Heart left ventricle (tissue), 16 donors: Measurements from ENCODE around the gene ZBTB5. TPM values are rescaled to one million over a fixed set of nuclear protein-coding genes. Genes with fewer than 3 reads are reported as not detected.

Source experiments
- ATAC-seq, 4 donors: fragments of 200-7000 bp; cut with Tn5 transposase; one replicate each; pipeline ENCODE4 v1.9.1; 2020 to 2022; ENCODE audit warnings: moderate library complexity in 4 of 4, mild to moderate bottlenecking in 3 of 4, moderate number of reproducible peaks in 1 of 4
- DNase-seq, 5 donors: peaks; one replicate each; pipeline ENCODE4 v3.0.0-alpha.2; 2020
- H3K27ac ChIP-seq, 12 donors: fragments of 200-600 bp; sonication (generic) in 4 of 12; one replicate each; pipeline versions ENCODE4 v1.5.0 to v1.8.0; 2016 to 2022; ENCODE audit warnings: mild to moderate bottlenecking in 2 of 12
- H3K27me3 ChIP-seq, 9 donors: fragments of 200-600 bp; sonication (generic) in 2 of 9; one replicate each; pipeline versions ENCODE4 v1.5.1 to v1.8.0; 2016 to 2022; ENCODE audit warnings: mild to moderate bottlenecking in 3 of 9
- H3K36me3 ChIP-seq, 9 donors: fragments of 200-600 bp; sonication (generic) in 2 of 9; one replicate each; pipeline versions ENCODE4 v1.5.0 to v1.8.0; 2018 to 2022; ENCODE audit warnings: mild to moderate bottlenecking in 2 of 9
- H3K4me1 ChIP-seq, 12 donors: fragments of 200-600 bp; sonication (generic) in 4 of 12; one replicate each; pipeline versions ENCODE4 v1.5.0 to v1.8.0; 2016 to 2022; ENCODE audit warnings: mild to moderate bottlenecking in 3 of 12
- H3K4me3 ChIP-seq, 12 donors: fragments of 200-600 bp; sonication (generic) in 4 of 12; one replicate each; pipeline versions ENCODE4 v1.5.0 to v1.8.0; 2017 to 2022; ENCODE audit warnings: mild to moderate bottlenecking in 9 of 12, moderate library complexity in 4 of 12
- H3K9me3 ChIP-seq, 12 donors: fragments of 200-600 bp; sonication (generic) in 4 of 12; one replicate each; pipeline versions ENCODE4 v1.5.0 to v1.8.0; 2016 to 2022; ENCODE audit warnings: mild to moderate bottlenecking in 1 of 12
- CTCF ChIP-seq, 12 donors: fragments of 200-600 bp; sonication (generic) in 4 of 12; IDR thresholded peaks; one replicate each; pipeline versions ENCODE4 v1.5.0 to v1.8.0; 2018 to 2022; ENCODE audit warnings: antibody characterized with exemption in 12 of 12, mild to moderate bottlenecking in 5 of 12
- POLR2A ChIP-seq, 2 donors: fragments of 450-650 bp; IDR thresholded peaks; one replicate each; pipeline ENCODE4 v1.6.1; 2017; ENCODE audit warnings: antibody characterized with exemption in 2 of 2, mild to moderate bottlenecking in 2 of 2, moderate library complexity in 2 of 2
- WGBS, 4 donors: extraction: QIAGEN DNeasy Blood & Tissue Kit in 2 of 4; methylation state at CpG; one replicate each; pipeline versions ENCODE4 v1.1.5 to v1.1.7; 2013 to 2018; 5-methylcytosine and 5-hydroxymethylcytosine counted together
- intact Hi-C, 10 donors: fragments of 100-400 bp; cut with DNase I; formaldehyde crosslinking; loops; one replicate each; pipeline versions ENCODE4 v1.11.1 to v1.14.2; 2022
- polyA plus RNA-seq, 2 donors: library from polyadenylated mRNA; stranded (reverse); fragments of 200-250 nt; gene quantifications; one replicate each; pipeline ENCODE4 v1.2.3, GENCODE V29; 2013
- total RNA-seq, 9 donors: library from RNA; depleted of rRNA in 2 of 9; stranded (reverse); fragments of >200 nt in 2 of 9; fragmentation: NEBNext Ultra II Directional in 3 of 9; extraction: Animal tissue kit (Norgen Biotek cat#: 25700) in 3 of 9; gene quantifications; one replicate each; pipeline versions ENCODE4 v1.1.0 to v1.2.4, GENCODE V29; 2016 to 2023
- donor health status: ischemic (EF 13 %, LVEDD 7.1; RV severe dilation, severe dysfunction).
- donor health status: healthy with polysubstance abuse.
- donor health status: DM: no; HTN: yes; CAD: no.
- donor health status: DM: no; HTN: no; CAD: no.
- donor health status: ischemic (EF 25% LVEDD 6.9; RV normal size, moderate dysfunction).
- donor health status: ischemic (EF 25% LVEDD 5.7; RV mildly dilated, moderate dysfunction).
- donor health status: healthy.
- donor health status: DM: yes; HTN: yes; CAD: no.
- donor health status: ischemic (EF 35%, LVEDD 5.7; RV mildly dilated, moderate dysfunction).
- donor health status: nonischemic (EF 11% LVEDD 7.7; RV severe dilation, severe dysfunction).
- donor health status: DM: yes; HTN: yes; CAD: no.
- donor health status: PGD.
- donor health status: ischemic (EF 29% LVEDD 5.4; RV normal size, mild dysfunction).
- donor health status: nonischemic (EF 23%, LVEDD 6.1; RV moderate dilation, normal function).

Gene ZBTB5
- total and polyA plus RNA-seq, 11 donors = 1.8 to 8.0 (median 6.3) TPM

- H3K36me3 ChIP-seq = no peaks in the 10 kb centered on the region
- no peaks in the 10 kb centered on the region for H3K9me3 ChIP-seq
- no peak overlapping the region for H3K4me3 ChIP-seq
- 86 to 95% (median 90%) methylated on average over 6 to 9 of the region's 9 CpGs for WGBS, 4 donors
- H3K27me3 ChIP-seq = no peaks in the 10 kb centered on the region
- DNase-seq (no peak), ATAC-seq (no peak)
- H3K27ac ChIP-seq = no peak overlapping the region
- H3K4me1 ChIP-seq = peaks cover 0 to 24% (median 12%) of the 10 kb centered on the region in 12 donors
- intact Hi-C loops = loop anchor here in 2 of 10 donors (2.0 to 10.0 kb wide), 3 partner anchors 70 to 543 kb away; partner anchors contain the start of gene POLR1E (in 1 of the 2)
- TF ChIP-seq CTCF (IDR thresholded peaks at IDR 0.05) (no peak), POLR2A (IDR thresholded peaks at IDR 0.05) (no peak)
These were observed 47.9 kb downstream of the ZBTB5 start for GRCh38 chr9:37417252-37417803.

DNA sequence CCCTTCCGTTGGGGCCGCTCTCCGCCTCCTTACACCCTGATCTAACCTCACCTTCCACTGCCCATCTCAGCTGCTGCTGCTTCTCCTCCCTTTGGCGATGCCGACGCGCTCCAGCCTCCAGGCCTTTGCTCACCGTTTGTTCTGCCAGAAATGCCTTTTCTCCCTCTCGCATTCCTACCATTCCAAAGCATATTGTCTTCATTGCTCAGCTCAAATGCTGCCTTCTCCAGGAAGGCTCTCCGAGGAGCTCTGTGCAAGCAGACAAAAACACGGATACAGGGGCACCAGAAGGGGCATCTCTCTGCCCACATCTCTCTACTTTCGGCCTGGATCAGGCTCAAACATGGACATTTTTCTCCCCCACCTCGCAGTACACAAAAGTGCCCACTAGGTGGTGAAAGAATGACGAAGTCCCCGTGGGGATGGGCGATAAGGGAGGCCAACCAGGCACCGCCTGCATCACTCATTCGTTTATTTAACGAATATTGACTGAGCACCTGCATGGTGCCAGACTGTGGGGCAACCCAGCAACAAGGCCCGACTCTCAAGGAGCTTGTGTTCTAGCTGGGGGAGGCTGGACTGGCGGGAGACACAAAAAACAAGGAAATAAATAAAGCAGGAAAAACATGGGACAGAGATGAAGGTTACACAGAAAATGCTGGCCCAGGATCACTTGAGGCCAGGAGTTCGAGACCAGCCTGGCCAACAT lies 50.1 kb downstream of the ZBTB5 start:
- H3K27ac ChIP-seq = peak overlapping the region in 3 of 12 donors; percentile 25 to 37 (median 31)
- intact Hi-C loops = loop anchor here in 2 of 10 donors (5.0 to 10.0 kb wide), 2 partner anchors 72 to 540 kb away; partner anchors contain the start of gene POLR1E (in 1 of the 2)
- no peaks in the 10 kb centered on the region for H3K9me3 ChIP-seq
- H3K4me1 ChIP-seq = peaks cover 0 to 21% (median 6%) of the 10 kb centered on the region in 12 donors
- H3K27me3 ChIP-seq = no peaks in the 10 kb centered on the region
- DNase-seq = peak in 4 of 5 donors; percentile 45 to 68 (median 60)
- ATAC-seq = peak; percentile 45 to 76 (median 66)
- WGBS, 4 donors = 21 to 24% (median 23%) methylated on average over 22 of the region's 22 CpGs
- no peaks in the 10 kb centered on the region for H3K36me3 ChIP-seq
- H3K4me3 ChIP-seq = peak overlapping the region in 1 of 12 donors; percentile 12
- TF ChIP-seq CTCF (IDR thresholded peaks at IDR 0.05) (peak; percentile 72 to 88 (median 80)), POLR2A (IDR thresholded peaks at IDR 0.05) (no peak)

GRCh38 chr9:37414503-37414943 lies 50.7 kb downstream of the ZBTB5 start:
- no peaks in the 10 kb centered on the region for H3K27me3 ChIP-seq
- H3K4me1 ChIP-seq = peaks cover 0 to 21% (median 6%) of the 10 kb centered on the region in 12 donors
- no peak for ATAC-seq
- H3K27ac ChIP-seq = peak overlapping the region in 2 of 12 donors; percentile 31 to 37
- no peak for DNase-seq
- no peak overlapping the region for H3K4me3 ChIP-seq
- H3K36me3 ChIP-seq = no peaks in the 10 kb centered on the region
- 86 to 96% (median 88%) methylated on average over 8 to 10 of the region's 10 CpGs for WGBS, 4 donors
- intact Hi-C loops = loop anchor here in 1 of 10 donors (10.0 kb wide), 1 partner anchor 540 kb away; no protein-coding TSS in a partner anchor
- H3K9me3 ChIP-seq = no peaks in the 10 kb centered on the region
- TF ChIP-seq POLR2A (IDR thresholded peaks at IDR 0.05) = no peak
- no peak for TF ChIP-seq CTCF (IDR thresholded peaks at IDR 0.05)

DNA sequence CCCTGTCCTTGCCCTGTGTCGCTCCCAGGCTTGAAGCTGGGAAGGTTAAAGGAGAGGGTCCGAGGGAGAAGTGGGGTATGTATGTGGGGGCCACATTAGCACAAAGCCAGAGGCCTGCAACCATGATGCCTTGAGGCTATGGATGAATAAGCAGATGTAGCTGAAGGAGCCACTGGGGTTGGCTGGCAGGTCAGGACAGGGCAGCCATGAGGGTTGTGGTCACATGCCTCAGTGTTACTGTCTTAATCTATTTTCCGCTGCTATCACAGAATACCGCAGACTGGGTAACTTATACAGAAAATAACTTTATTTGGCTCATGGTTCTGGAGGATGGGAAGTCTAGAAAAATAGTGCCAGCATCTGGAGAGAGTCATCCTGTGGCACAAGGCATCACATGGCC lies 51.9 kb downstream of the ZBTB5 start:
- intact Hi-C loops = loop anchor here in 1 of 10 donors (10.0 kb wide), 1 partner anchor 539 kb away; no protein-coding TSS in a partner anchor
- TF ChIP-seq POLR2A (IDR thresholded peaks at IDR 0.05) = no peak
- TF ChIP-seq CTCF (IDR thresholded peaks at IDR 0.05) = no peak
- Histone ChIP-seq H3K4me1 (peaks cover 0 to 21% (median 6%) of the 10 kb centered on the region in 12 donors), H3K9me3 (no peaks in the 10 kb centered on the region), H3K27me3 (no peaks in the 10 kb centered on the region), H3K27ac (no peak overlapping the region), H3K4me3 (no peak overlapping the region), H3K36me3 (no peaks in the 10 kb centered on the region)
- no peak for DNase-seq
- ATAC-seq = no peak
- WGBS, 4 donors = 85 to 94% (median 89%) methylated on average over 4 of the region's 4 CpGs
